Natural killer cell treated with Interleukin-12 subunit alpha and Interleukin-12 subunit beta and Interleukin-15 and Interleukin-18, amount 100 ng/mL, for 72 hours (primary cell): ENCODE measurements around the gene FBN1. TPM values are rescaled to one million over a fixed set of nuclear protein-coding genes. Genes with fewer than 3 reads are reported as not detected.

Source experiments
- ATAC-seq, 2 donors: fragments of 150-1000 bp; cut with Tn5 transposase in 1 of 2; sonication (Bioruptor Pico), chemical (Tn5 transposase) in 1 of 2; 2 replicates each; pipeline ENCODE4 v1.10.0; 2021
- DNase-seq: peaks from one replicate; pipeline ENCODE4 v3.0.0; 2022; ENCODE audit warnings: low spot score
- H3K27ac Mint-ChIP-seq, 2 donors: 1 replicate in 1 of 2; 2 replicates in 1 of 2; pipeline ENCODE4 v1.8.0; 2022; ENCODE audit warnings: mixed read lengths in 2 of 2, mild to moderate bottlenecking in 1 of 2, moderate library complexity in 1 of 2
- H3K27me3 Mint-ChIP-seq, 2 donors: 1 replicate in 1 of 2; 2 replicates in 1 of 2; pipeline ENCODE4 v1.8.0; 2022; ENCODE audit warnings: mixed read lengths in 2 of 2
- H3K36me3 Mint-ChIP-seq: one replicate; pipeline ENCODE4 v1.8.0; 2022; ENCODE audit warnings: mixed read lengths
- H3K4me1 Mint-ChIP-seq, 2 donors: 1 replicate in 1 of 2; 2 replicates in 1 of 2; pipeline ENCODE4 v1.8.0; 2022; ENCODE audit warnings: low read depth in 2 of 2, mixed read lengths in 2 of 2, mild to moderate bottlenecking in 1 of 2
- H3K4me3 Mint-ChIP-seq: one replicate; pipeline ENCODE4 v1.8.0; 2022; ENCODE audit warnings: mixed read lengths
- H3K9me3 Mint-ChIP-seq: 2 replicates; pipeline ENCODE4 v1.8.0; 2022; ENCODE audit warnings: mixed read lengths
- total RNA-seq, 2 donors: library from RNA; stranded (reverse); gene quantifications; one replicate each; pipeline ENCODE4 v1.2.3, GENCODE V29; 2022

Gene FBN1
- total RNA-seq, 2 donors from 2014 or later: 0.29 to 0.59 TPM

- Mint-ChIP-seq H3K27ac (no peak overlapping the region), H3K9me3 (no peaks in the 10 kb centered on the region), H3K27me3 (peaks cover 28 to 41% of the 10 kb centered on the region in 2 donors), H3K36me3 (no peaks in the 10 kb centered on the region), H3K4me3 (no peak overlapping the region), H3K4me1 (no peaks in the 10 kb centered on the region)
- ATAC-seq (no peak), DNase-seq (no peak)
These were observed 1.6 kb downstream of the FBN1 start for GRCh38 chr15:48643776-48644466.

DNA sequence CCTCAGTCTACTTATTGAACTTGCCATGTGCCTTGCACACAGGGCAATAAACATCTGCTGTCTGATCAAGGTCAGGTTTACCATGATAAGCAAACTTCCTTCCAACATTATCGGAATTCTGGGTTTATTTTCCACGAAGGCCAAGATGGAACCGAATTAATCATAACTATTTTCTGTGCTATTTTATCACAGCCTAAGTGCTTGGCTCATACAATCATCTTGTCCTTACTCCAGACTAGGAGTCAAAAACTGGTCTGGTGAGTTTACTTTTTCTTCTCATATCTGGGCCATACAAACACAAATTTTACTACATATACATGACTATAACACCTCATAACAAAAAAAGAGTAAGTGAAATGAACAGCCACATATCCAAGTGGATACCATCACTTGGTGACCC is 2.3 kb downstream of the FBN1 start:
- ATAC-seq (no peak), DNase-seq (no peak)
- Mint-ChIP-seq H3K36me3 (no peaks in the 10 kb centered on the region), H3K27ac (no peak overlapping the region), H3K4me3 (no peak overlapping the region), H3K4me1 (no peaks in the 10 kb centered on the region), H3K9me3 (no peaks in the 10 kb centered on the region), H3K27me3 (peaks cover 28 to 41% of the 10 kb centered on the region in 2 donors)

GRCh38 chr15:48642795-48643194 is 2.7 kb downstream of the FBN1 start:
- DNase-seq (no peak), ATAC-seq (no peak)
- Mint-ChIP-seq H3K4me3 (no peak overlapping the region), H3K4me1 (no peaks in the 10 kb centered on the region), H3K27ac (no peak overlapping the region), H3K36me3 (no peaks in the 10 kb centered on the region), H3K9me3 (no peaks in the 10 kb centered on the region), H3K27me3 (peaks cover 28 to 41% of the 10 kb centered on the region in 2 donors)

DNA sequence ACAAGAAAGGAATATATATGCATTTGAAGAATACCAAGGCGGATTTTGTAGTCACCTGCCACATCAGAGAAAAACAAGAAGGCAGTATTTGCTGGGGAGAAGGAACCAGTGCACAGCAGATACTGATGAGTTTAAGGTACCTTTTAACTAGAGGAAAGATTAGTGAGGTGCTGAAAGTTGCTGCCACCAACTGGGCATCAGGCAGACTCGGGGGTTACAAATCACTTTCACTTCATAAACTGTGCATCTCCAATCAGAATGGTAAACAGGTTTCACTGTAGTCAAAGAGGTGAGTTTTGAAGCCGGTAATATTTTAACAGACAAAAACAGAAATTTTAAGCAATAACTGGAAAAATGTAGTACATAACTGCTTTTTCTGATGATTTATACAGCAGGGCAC is 4.1 kb downstream of the FBN1 start:
- peaks cover 19 to 30% of the 10 kb centered on the region in 2 donors for H3K27me3 Mint-ChIP-seq
- H3K4me3 Mint-ChIP-seq: no peak overlapping the region
- H3K36me3 Mint-ChIP-seq: no peaks in the 10 kb centered on the region
- DNase-seq (no peak), ATAC-seq (no peak)
- H3K4me1 Mint-ChIP-seq: no peaks in the 10 kb centered on the region
- H3K9me3 Mint-ChIP-seq: no peaks in the 10 kb centered on the region
- H3K27ac Mint-ChIP-seq: no peak overlapping the region

GRCh38 chr15:48638963-48639362 is 6.5 kb downstream of the FBN1 start:
- Mint-ChIP-seq H3K4me3 (no peak overlapping the region), H3K4me1 (no peaks in the 10 kb centered on the region), H3K9me3 (no peaks in the 10 kb centered on the region), H3K36me3 (no peaks in the 10 kb centered on the region), H3K27ac (no peak overlapping the region), H3K27me3 (peaks cover 13 to 23% of the 10 kb centered on the region in 2 donors)
- DNase-seq (no peak), ATAC-seq (no peak)

DNA sequence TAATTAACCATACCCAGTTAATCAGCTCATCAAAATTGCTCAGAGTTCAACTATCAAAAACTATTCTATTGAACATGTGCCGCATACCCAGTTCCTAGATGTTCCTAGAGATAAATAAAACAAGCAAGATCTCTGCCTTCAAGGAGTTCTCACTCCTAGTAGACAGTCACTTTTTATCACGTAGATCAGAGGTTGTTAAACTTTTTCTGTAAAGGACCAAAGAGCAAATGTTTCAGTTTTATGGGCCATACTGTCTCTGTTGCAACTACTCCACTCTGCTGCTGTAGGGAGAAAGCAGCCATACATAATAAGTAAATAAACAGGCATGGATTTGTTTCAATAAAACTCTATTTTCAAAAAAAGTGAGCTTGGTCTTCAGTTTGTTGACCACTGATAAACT is 7.9 kb downstream of the FBN1 start:
- ATAC-seq (no peak), DNase-seq (no peak)
- no peak overlapping the region for H3K4me3 Mint-ChIP-seq
- H3K9me3 Mint-ChIP-seq: no peaks in the 10 kb centered on the region
- H3K4me1 Mint-ChIP-seq: no peaks in the 10 kb centered on the region
- H3K27ac Mint-ChIP-seq: no peak overlapping the region
- H3K36me3 Mint-ChIP-seq: no peaks in the 10 kb centered on the region
- H3K27me3 Mint-ChIP-seq: peaks cover 8 to 12% of the 10 kb centered on the region in 2 donors

- H3K4me1 Mint-ChIP-seq: no peaks in the 10 kb centered on the region
- no peak for ATAC-seq
- H3K36me3 Mint-ChIP-seq: no peaks in the 10 kb centered on the region
- H3K27ac Mint-ChIP-seq: no peak overlapping the region
- DNase-seq: no peak
- H3K4me3 Mint-ChIP-seq: no peak overlapping the region
- peaks cover 5 to 8% of the 10 kb centered on the region in 2 donors for H3K27me3 Mint-ChIP-seq
- H3K9me3 Mint-ChIP-seq: no peaks in the 10 kb centered on the region
These were observed 9.0 kb downstream of the FBN1 start for GRCh38 chr15:48636511-48636910.

GRCh38 chr15:48634893-48635292 is 10.6 kb downstream of the FBN1 start:
- H3K27me3 Mint-ChIP-seq: peaks cover 0 to 6% of the 10 kb centered on the region in 2 donors
- no peaks in the 10 kb centered on the region for H3K9me3 Mint-ChIP-seq
- H3K4me1 Mint-ChIP-seq: no peaks in the 10 kb centered on the region
- no peak overlapping the region for H3K4me3 Mint-ChIP-seq
- ATAC-seq: no peak
- H3K36me3 Mint-ChIP-seq: no peaks in the 10 kb centered on the region
- no peak overlapping the region for H3K27ac Mint-ChIP-seq
- DNase-seq: no peak

GRCh38 chr15:48634096-48634495 is 11.4 kb downstream of the FBN1 start:
- H3K4me1 Mint-ChIP-seq: no peaks in the 10 kb centered on the region
- H3K36me3 Mint-ChIP-seq: no peaks in the 10 kb centered on the region
- no peak for DNase-seq
- no peak for ATAC-seq
- H3K27ac Mint-ChIP-seq: no peak overlapping the region
- no peaks in the 10 kb centered on the region for H3K9me3 Mint-ChIP-seq
- H3K27me3 Mint-ChIP-seq: peaks cover 0 to 9% of the 10 kb centered on the region in 2 donors
- H3K4me3 Mint-ChIP-seq: no peak overlapping the region

- ATAC-seq (no peak), DNase-seq (no peak)
- Mint-ChIP-seq H3K9me3 (no peaks in the 10 kb centered on the region), H3K4me3 (no peak overlapping the region), H3K4me1 (no peaks in the 10 kb centered on the region), H3K27ac (no peak overlapping the region), H3K27me3 (peaks cover 0 to 9% of the 10 kb centered on the region in 2 donors), H3K36me3 (no peaks in the 10 kb centered on the region)
These were observed 12.9 kb downstream of the FBN1 start for GRCh38 chr15:48632651-48633050.

- no peak for DNase-seq
- no peak for ATAC-seq
- H3K27me3 Mint-ChIP-seq: peaks cover 0 to 9% of the 10 kb centered on the region in 2 donors
- no peaks in the 10 kb centered on the region for H3K4me1 Mint-ChIP-seq
- no peak overlapping the region for H3K4me3 Mint-ChIP-seq
- no peak overlapping the region for H3K27ac Mint-ChIP-seq
- H3K36me3 Mint-ChIP-seq: no peaks in the 10 kb centered on the region
- H3K9me3 Mint-ChIP-seq: no peaks in the 10 kb centered on the region
These were observed 14.2 kb downstream of the FBN1 start for GRCh38 chr15:48631176-48631770.

DNA sequence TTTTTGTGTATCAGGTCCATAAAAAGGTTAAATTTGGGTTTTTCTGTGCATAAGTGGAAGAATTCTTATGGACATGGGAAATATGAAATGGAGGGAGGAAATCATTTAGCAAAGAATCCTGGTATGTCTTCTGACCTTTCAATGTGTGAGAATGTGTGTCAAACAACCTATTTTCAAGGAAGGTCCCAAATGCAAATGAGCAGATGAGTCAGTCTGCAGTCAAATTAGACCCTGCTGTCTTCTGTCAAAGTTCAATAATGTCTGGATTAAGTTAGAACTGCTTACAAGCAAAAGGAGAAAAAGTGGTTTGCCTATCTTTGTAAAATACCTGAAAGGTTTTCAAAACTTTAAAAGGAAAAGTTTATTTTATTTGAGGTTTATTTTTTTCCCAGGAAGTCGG is 15.3 kb downstream of the FBN1 start:
- peaks cover 0 to 9% of the 10 kb centered on the region in 2 donors for H3K27me3 Mint-ChIP-seq
- H3K27ac Mint-ChIP-seq: no peak overlapping the region
- no peaks in the 10 kb centered on the region for H3K9me3 Mint-ChIP-seq
- H3K4me1 Mint-ChIP-seq: no peaks in the 10 kb centered on the region
- ATAC-seq (no peak), DNase-seq (no peak)
- H3K36me3 Mint-ChIP-seq: no peaks in the 10 kb centered on the region
- no peak overlapping the region for H3K4me3 Mint-ChIP-seq

- ATAC-seq (no peak), DNase-seq (no peak)
- Mint-ChIP-seq H3K27me3 (peaks cover 0 to 9% of the 10 kb centered on the region in 2 donors), H3K4me1 (no peaks in the 10 kb centered on the region), H3K27ac (no peak overlapping the region), H3K4me3 (no peak overlapping the region), H3K36me3 (no peaks in the 10 kb centered on the region), H3K9me3 (no peaks in the 10 kb centered on the region)
These were observed 16.7 kb downstream of the FBN1 start for GRCh38 chr15:48628832-48629231.

DNA sequence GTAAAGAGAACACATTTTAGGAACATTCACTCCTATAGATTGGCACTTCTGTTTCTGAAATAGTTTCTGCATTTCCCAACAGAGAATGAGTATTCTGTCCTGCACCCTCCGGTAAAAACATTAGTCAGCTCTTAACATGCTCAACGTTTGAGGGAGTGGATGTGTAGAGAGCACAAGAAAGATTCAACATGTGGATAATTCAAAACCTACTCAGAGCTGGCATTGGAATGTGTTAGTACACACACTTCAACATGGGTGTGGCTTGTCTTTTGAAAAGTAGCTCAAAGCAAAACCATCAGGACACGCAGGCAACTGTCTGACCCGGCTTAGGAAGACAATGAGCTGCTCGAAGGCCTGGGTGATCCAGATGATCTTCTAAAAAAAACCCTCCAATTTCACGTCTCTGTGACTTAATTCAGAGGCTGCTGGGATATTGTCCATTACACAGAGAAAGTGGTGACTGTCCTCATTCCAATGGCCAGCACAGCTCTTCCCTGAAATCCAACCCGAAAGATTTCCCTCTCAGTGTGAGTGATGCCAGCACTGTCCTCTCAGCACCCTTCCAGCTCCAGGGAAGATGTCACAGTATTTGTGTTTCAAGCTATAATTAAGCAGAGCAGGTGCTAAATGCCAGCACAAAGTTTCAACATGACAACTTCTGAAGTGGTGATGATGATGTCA is 18.1 kb downstream of the FBN1 start:
- Mint-ChIP-seq H3K4me1 (no peaks in the 10 kb centered on the region), H3K27me3 (peaks cover 0 to 9% of the 10 kb centered on the region in 2 donors), H3K36me3 (no peaks in the 10 kb centered on the region), H3K9me3 (no peaks in the 10 kb centered on the region), H3K27ac (no peak overlapping the region), H3K4me3 (no peak overlapping the region)
- DNase-seq: no peak
- no peak for ATAC-seq
